ENCODE data around the gene ICE2.

GRCh38 chr15:60426870-60427508 is 52.0 kb downstream of the ICE2 start:
- no peak for TF ChIP-seq CTCF (IDR thresholded peaks at IDR 0.05; ENCODE audit: insufficient read depth, low read depth, low read length)
- TF ChIP-seq EZH2 (IDR thresholded peaks at IDR 0.05; ENCODE audit: insufficient read depth, low read length) = no peak

Measured in astrocyte (in vitro differentiated cells and primary cell).